ENCODE measurements around the gene UNC13D.
A peak's percentile ranks its signal among the peaks of the same experiment; 100 is the strongest.
"Not testable (repeated sequence)": the region's sequence is repeated elsewhere in the genome, so short reads cannot be mapped to it uniquely, and the experiment has no call there.

UNC13D gene

GRCh38 chr17:75799402-75799801 is 44.8 kb downstream of the UNC13D start:
- DNase-seq (ENCODE audit: low spot score): no peak

DNA sequence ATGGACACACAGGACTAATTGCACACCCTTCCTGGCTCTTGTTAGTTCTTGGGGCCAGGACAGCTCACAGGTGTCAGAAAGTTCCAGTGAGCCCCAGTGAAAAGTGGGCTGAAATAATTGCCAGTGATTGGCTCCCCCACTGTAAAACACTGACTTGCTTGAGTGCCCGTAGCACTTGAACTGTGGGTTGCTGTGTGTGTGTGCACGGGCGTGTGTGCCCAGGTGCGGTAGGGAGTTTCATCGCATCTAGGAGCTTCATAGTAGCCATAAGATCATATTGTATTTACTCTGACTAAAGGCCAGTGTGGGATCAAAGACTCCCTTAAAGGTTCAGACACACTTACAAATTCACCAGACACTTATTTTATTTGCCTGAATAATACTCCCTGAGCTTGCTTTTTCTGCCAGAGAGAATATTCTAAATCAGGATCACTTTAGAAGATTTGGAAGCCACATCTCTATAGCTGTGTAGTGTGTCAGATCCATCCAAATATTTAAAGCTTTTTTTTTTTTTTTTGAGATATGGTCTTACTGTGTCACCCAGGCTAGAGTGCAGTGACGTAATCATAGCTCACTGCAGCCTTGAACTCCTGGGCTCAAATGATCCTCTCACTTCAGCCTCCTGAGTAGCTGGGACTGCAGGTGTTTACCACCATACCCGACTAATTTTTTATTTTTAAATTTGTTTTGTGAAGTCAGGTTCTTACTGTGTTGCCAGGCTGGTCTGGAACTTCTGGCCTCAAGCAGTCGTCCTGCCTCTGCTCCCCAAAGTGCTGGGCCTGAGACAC is 48.2 kb downstream of the UNC13D start:
- no peak for DNase-seq (ENCODE audit: low spot score)

DNA sequence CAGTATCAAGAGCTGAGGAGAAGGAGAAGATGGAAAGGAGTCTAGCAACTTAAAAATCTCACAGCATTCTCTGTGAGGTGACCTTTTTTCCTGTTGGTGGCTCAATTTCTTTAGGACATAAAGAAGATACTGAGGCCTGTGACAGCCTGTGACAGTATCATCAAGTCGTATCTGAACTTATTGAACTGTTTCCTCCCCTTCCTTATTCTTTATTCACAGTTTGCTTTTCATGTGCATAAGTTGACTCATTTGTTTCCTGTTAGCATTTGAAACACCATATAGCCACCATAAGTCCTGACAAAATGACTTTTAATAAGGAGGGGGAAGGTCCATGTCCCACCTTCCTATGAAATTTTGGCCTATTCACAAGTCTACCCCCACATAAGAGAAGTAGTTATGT is 50.7 kb downstream of the UNC13D start:
- no peak for DNase-seq (ENCODE audit: low spot score)

GRCh38 chr17:75791254-75791653 is 53.0 kb downstream of the UNC13D start:
- DNase-seq (ENCODE audit: low spot score): no peak

DNA sequence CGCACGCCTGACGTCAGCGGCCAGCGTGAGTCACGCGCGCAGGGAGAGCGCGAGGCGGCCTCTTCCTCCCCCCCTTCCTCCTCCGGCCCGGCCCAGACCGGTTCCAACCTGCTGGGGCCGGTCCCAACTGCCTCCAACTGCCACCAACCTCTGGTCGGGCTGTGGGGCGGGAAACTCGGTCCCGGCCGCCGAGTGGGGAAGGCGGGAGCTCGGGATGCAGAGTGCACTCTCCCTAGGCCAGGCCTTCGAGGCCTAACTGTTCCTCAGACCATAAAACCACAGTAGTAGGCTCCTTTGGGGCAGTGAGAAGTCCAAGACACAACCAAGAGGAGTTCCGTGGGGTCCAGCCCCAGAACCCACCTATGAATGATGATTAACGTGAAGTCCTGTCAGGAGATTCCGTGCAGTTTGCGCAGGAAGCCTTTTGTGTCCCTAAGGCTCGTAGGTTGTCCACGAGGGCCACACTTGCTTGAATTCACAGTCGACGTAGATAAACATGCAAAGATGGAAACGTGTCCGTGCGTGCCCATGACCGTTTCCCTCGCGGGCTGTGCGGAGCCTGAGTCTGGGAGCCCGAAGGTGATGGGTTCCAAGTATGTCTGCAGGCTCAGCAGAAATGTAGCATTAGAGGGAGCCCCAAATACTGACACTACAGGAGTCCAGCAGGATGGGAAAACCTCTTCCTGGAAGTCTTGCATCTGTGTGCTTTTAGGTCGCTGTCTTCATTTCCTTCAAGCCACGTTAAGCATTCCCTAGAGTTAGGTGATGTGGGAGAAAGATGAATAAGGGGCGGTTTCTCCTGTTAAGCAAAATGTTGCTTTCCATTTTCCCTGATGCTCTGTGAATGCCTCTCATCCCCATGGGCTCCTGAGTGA is 59.0 kb downstream of the UNC13D start:
- peak; percentile 86 for DNase-seq (ENCODE audit: low spot score)

- peak; percentile 97 for DNase-seq (ENCODE audit: low spot score)
These were observed 59.7 kb downstream of the UNC13D start, which contains the start of gene UNK for GRCh38 chr17:75784473-75785015. TSS of gene UNK (plus strand) at chr17:75784806. CDS start at chr17:75784881, 75 bp downstream.

DNA sequence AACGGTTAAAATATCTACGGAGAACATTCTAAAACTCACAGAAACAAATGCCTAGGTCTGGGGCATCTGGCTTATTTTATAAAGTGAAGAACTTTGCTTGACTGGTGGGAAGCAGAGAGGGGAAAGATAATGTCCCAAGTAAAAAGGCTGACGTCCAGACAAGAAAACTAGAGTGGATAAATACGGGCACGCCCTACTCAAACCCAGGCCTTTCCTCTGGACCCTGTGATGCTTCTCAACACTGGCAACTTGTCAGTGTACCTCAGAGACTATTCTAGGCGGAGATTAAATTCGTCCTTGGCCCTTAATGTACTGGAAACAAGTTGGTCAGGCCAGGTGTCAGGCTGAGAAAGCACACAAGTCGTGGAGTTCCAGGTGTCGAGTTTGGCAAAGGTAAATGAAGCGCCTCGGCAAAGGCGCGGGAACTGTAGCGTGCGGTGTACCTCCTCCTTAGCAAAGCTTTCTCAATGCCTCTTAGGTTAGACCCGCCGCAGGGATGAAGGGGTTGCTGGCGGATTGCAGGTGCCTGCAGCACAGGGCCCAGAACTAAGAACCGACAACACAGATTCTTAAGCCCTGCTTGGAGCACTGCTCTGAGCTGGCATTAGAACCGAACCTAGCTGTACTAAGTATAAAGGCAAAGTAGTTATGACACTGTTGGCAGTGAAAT is 60.3 kb downstream of the UNC13D start:
- no peak for DNase-seq (ENCODE audit: low spot score)

GRCh38 chr17:75783069-75783783 is 61.0 kb downstream of the UNC13D start:
- peak; percentile 62 for DNase-seq (ENCODE audit: low spot score)

GRCh38 chr17:75779987-75780889 is 64.0 kb downstream of the UNC13D start:
- no peak for DNase-seq (ENCODE audit: low spot score)

GRCh38 chr17:75779250-75779986 is 64.8 kb downstream of the UNC13D start:
- DNase-seq (ENCODE audit: low spot score): peak; percentile 100

DNA sequence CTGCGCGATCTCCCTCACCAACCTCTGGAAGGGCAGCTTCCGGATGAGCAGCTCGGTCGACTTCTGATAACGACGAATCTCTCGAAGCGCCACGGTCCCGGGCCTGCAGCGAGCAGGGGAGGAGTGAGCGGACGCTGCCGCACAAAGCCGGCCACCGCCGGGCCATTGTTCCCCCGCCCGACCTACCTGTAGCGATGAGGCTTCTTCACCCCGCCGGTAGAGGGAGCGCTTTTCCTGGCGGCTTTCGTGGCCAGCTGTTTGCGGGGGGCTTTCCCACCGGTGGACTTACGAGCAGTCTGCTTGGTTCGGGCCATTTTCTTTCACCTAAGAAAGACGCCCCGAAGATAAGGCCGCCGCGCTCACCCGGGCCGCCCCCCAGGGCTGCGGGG is 65.3 kb downstream of the UNC13D start:
- no peak for DNase-seq (ENCODE audit: low spot score)

- DNase-seq (ENCODE audit: low spot score): not testable (repeated sequence)
These were observed 65.9 kb downstream of the UNC13D start for GRCh38 chr17:75778066-75778860.

DNA sequence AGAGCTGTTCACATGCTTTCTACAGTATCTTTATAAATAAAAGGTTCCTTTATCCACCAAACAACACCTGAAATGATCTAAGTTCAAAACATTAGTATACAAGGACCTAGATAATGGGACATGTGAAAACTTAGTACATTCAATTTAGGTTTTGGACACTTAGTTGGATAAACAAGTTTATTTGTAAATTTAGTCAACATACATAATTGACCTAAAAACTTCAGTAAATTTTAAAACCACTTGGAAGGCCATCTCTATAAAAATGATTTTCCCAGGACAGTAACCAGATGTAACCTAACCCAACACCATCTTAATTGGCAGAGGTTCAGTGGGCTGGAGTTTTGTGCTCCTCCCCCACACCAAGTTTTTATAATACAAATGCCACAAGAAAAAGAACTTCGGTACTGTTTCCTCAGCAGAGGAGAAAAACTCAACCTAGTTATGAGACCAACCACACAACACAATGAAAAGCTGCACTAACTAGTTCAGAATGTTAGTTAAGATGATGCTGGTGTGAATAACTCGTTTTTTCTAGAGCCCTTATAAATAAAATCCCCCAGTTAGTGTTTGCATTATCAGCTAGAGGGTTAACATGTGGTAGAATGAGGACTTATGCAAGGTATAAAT is 66.8 kb downstream of the UNC13D start:
- DNase-seq (ENCODE audit: low spot score): no peak
